ENCODE results near the gene TOMM40.
A peak's percentile ranks its signal among the peaks of the same experiment; 100 is the strongest.
"Not testable (repeated sequence)": the region's sequence is repeated elsewhere in the genome, so short reads cannot be mapped to it uniquely, and the experiment has no call there.

TOMM40 gene

DNA sequence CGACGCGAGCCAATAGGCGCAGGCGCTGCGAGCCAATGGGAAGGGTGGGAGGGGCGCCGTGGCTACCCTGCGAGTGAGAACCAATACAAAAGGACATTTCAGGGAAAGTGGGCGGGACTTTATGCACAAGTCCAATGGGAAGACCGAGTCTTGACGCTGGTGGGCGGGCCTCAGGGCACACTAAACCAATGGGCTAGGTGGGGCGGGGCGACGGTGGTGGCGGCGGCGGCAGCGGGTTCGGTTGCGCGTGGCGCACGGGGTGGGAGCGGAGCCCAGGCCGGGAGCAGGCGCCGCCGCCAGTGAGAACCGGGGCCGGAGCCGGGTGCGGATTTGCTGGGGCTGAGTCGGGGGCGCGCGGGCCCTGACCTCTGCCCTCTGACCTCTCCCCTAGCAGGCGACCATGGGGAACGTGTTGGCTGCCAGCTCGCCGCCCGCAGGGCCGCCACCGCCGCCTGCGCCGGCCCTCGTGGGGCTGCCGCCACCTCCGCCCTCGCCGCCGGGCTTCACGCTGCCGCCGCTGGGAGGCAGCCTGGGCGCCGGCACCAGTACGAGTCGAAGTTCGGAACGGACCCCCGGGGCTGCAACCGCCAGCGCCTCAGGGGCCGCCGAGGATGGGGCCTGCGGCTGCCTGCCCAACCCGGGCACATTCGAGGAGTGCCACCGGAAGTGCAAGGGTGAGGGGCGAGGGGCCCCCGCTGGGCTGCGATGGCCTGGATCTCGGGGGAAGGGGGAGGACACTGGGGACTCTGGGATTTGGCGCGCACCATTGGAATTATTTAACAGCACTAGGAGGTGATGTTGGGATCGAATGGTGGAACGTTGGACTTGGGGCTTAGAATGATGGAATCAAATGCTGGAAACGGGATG is at the start of gene TOMM40:
Gene TOMM40 (plus strand): TSS at position 239 of the 867 bp plus-strand sequence. CDS start 162 bp downstream, at position 401.
- peak; percentile 100 for DNase-seq

DNA sequence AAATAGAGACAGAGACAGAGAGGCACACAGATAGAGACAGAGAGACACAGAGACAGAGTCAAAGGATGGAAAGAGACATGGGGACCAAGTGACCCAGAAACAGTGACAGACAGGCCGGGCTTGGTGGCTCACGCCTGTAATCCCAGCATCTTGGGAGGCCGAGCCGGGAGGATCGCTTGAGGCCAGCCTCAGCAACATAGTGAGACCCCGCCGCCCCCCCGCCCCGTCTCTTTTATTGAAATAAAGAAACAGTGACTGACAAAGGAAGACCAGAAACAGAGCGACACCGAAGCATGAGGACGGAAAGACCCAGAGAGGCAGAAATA is 45.8 kb upstream of the TOMM40 start:
- DNase-seq = no peak

DNA sequence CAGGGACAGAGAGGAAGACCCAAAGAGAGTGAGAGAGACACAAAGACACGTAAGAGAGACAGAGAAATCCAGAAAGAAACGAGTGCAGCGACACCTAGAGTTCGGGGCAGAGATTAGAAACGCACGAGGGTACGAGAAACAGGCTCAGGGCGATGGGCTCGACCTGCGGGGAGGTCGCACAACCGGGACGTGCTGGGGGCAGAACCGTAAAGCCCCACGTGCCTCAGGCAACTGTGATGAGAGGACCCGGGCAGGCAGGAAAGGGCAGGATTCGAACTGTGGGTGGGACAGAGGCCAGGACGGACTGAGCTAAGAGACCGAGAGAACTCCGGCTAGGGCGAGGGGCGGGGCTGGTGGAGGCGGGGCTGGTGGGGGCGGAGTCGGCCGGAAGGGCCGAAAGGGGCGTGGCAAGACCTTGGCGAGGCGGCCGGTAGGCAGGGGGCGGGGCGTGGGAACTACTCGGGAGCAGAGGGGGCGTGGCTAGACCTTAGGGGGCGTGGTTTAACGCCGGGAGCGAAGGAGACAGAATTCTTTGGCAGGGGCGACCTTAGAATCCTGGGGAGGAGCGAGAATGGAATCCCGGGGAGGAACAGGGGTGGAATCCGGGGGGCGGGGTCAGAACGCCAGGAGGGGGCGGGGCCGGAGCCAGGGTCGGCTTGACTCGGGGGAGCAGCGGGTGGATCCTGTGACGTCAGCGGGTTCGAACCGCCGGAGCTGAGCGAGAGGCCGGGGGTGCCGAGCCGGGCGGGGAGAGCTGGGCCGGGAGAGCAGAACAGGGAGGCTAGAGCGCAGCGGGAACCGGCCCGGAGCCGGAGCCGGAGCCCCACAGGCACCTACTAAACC is 45.2 kb upstream of the TOMM40 start, which contains the start of gene NECTIN2:
Gene NECTIN2 (plus strand): TSS at position 686 of the 843 bp plus-strand sequence. CDS start 229 bp downstream, outside the sequence.
- DNase-seq = peak; percentile 60

DNA sequence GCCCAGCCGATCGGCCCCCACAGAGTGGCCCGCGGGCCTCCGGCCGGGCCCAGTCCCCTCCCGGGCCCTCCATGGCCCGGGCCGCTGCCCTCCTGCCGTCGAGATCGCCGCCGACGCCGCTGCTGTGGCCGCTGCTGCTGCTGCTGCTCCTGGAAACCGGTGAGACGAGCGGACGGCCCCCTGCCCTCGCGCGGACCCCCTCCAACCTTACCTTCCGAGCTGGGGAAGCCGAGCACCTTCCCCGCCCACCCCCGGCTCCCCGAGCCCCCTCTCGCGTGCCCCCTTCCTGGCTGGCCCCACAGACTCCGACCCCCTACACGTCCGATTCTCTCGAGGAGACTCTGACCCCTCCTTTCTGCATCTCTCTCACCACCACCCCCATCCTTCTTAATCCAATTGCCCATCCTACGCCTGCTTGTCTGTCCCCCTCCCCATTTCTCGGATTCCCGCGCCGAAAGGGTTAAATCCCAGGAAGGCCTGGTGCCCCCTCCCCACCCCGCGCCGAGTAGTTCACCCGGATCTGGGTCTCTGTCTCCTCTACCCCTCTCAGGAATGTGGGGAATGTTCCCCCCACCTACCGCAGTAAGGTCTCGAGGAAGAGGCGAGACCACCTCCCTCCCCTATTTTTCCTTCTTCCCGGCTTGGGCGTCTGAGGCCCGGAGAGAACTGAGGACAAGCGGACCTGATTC is 44.5 kb upstream of the TOMM40 start:
- no peak for DNase-seq

DNA sequence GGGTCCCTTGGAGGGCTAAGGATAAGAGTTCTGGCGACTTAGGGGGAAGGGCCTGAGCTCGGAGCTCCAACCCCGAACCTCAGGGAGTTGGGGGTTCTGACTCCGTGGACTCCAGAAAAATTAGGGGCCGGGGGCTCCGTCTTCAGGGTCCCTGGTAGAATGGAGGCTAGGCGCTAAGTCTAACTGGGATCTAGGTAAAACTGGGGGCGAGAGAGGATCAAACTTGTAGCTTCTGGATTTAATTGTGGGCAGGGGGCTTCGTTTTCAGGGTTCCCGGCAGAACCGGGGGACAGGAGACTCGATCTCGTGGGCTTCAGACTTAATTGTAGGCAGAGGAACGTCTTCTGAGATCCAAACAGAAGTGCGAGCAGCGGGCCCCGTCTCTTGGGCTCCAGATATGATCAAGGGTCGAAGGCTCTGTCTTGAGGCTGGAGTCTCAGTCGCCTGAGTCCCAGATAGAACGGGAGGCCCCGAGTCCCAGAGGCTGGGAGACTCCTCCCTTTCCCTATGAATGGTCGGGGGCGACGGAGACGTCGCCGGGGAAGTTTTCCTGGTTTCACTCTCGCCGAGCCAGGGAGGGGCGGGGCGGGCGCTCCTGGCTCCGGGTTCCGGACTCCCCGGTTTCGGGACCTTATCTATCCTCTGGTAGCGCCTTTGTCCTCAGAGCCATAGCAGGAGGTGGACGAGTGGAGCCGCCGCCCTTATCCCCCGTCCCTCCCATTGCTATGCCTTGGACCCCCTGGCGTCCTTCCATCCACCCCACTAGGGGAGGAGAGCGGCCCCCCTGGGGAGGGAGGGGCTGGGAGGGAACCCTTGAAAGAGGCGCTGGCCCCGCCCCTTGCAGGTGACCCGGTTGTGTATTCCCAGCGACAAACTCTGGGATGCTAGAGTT is 43.7 kb upstream of the TOMM40 start:
- no peak for DNase-seq

DNA sequence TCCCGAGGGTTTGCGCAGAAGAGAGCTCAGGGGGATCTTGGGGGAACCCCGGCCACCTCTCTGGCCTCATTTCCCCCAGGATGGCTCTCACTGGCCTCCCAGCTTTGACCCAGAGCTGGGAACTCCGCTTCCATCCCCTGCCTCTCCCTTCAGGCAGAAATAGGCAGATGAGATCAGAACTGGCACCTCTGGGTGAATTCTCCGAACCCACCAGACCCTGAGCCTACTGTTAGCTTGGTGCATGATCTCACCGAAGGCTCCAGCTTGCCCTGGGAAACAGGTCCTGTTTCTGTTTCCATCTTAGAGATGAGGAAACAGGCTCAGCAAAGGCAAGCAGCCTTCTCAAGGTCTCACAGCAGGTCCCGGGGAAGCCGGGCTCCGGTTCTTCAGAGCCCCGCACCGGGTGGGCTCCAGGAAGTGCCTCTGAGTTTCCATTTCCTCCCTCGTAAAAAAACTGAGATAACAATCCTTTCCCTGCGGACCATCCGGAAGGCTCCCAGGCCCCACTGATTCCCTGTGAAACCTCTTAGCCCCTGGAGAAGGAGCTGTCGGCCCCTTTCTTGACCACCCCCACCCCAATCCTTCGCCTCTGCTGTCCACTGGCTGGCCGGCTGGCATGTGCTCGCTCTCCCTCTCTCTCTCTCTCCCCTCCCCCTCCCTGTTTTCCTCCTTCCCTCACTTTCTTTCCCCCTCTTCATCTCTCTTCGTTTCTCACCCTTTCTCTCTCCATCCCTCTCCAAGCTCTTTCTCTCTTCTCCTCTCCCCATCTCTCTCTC is 42.8 kb upstream of the TOMM40 start:
- DNase-seq = no peak

DNA sequence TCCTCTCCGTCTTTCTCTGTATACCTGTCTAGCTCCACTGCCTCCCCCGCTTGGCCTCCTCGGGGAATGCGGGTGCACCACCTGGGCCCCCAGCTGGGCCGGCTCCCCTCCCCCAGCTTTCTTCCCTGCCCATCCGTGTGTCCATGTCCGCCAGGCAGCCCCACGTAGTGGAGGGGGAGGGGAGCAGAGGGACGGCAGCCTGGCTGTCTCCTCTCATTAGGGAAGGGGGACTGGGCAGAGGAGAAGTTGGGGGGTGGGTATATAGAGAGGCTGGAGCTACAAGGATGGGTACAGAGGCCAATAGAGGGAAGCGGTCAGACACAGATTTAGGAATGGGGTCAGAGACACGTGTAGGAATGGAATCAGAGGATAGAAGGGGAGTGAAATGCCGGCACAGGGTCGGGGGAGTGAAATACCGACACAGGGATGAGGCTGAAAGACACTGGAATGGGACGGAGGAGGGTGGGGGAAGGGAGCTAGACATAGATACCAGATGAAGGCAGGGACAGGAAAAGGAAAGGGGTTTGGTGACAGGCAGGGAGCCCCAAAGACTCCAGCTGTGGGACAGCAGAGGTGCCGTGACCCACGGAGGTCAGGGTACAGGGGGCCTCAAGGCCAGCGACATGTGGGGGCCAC is 42.1 kb upstream of the TOMM40 start:
- DNase-seq = no peak

DNA sequence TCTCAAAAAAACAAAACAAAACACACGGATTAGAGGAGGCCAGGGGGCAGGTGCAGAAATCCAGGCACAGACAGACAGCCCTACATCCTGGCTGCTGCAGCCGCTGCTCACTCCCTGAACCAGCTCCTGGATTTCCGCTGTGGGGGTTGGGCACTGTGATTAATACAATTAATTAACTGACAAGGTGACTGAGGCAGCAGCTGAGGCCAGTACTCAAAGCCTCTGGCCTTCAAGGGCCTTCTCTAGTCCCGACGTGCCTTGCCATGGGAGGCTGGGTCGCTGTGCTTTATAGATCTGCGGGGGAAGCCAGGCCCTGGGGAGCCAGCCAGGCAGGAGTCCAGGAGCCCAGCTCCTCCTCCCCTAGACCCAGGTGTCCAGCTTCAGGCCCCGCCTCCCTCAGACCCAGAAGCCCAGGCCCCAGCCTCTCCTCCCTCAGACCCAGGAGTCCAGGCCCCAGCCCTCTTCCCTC is 40.4 kb upstream of the TOMM40 start:
- no peak for DNase-seq

DNA sequence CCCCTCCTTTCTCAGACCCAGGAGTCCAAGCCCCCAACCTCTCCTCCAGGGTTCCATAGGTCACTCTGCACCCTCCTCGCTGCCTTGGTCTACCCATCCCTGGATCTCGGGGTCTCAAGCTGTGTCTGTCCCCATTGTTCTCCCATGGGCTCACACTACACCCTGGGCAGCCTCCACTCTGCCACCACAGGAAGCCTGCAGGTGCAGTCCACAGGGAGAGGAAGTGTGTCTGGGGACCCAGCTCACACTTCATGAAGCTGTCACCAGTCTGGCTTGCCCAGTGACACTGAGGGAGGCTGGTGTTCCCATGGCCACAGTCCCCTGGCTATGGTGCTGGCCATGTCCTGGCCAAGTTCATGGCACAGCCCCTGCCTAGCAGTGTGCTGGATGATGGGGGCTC is 39.6 kb upstream of the TOMM40 start:
- DNase-seq = no peak

DNA sequence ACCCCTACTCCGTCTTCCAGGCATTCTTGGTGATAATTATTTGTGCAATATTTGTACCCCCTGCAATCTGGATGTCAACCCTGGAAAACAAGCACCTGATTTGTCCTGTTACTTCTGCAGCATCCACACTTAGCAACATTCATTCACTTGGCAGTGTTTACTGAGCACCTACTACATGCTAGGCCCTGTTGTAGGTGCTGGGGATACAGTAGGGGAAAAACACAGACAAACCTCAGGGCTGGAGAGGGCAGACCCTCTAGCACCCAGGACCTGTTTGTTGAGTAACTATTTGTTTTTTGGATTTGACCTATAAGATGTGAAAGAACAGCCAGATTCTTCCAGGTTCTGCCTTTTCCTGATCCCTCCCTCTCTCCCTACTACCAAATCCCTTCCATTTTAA is 35.4 kb upstream of the TOMM40 start:
- no peak for DNase-seq

DNA sequence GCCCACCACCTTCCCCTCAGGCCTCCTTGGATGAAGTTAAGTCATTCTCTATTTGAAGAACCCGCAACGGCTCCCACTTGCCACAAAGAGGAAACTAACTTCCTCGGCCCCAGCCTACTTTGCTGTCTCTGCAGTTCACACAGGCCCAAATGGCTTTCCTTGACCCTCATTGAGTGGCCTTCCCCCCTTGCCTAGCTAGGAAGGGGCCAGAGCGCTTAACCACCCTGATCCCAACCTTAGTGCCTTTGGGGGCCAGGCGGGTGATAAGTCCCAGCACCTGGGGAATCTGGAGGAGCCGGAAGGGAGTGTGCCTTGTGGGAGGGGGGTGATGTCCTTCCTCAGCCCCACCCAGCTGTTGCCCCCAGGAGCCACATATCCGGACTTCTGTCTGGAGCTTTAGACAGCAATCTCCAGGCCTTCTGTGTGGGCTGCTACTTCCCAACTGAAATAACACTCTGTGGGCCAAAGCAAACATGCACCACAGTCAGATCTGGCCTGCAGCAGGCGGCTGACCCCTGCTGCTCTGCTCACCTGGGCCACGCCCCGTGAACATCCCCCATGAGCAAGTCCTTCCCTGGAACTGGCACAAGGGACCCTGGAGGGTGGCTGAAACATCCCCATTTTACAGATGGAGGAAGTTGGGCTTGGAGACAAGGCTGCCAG is 34.5 kb upstream of the TOMM40 start:
- DNase-seq = no peak

DNA sequence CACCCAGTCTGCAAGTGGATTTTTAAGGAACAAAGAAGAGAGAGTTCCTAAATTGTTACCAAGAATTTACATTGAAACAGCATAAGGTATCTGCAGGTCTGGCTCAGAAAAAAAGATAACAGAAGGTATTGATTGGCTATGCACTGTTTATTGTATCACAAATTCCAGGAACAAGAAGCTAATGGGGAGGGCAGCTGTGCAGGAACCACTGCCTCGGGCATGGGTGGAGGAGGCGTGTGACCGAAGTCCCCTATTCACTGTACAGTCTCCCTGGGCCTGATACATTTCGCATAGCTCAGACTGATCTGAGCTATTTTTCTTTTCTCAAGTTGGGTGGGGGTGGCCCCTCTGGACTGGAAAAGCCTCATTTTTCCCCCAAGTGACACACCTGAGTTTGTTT is 33.2 kb upstream of the TOMM40 start:
- no peak for DNase-seq

DNA sequence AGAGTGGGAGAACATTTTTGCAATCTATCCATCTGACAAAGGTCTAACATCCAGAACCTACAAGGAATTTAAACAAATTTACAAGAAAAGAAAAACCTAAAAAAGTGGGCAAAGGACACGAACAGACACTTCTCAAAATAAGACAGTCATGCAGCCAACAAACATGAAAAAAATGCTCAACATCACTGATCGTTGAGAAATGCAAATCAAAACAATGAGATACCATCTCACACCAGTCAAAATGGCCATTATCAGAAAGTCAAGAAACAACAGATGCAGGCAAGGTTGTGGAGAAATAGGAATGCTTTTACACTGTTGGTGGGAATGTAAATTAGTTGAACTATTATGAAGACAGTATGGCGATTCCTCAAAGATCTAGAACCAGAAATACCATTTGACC is 29.5 kb upstream of the TOMM40 start:
- not testable (repeated sequence) for DNase-seq

DNA sequence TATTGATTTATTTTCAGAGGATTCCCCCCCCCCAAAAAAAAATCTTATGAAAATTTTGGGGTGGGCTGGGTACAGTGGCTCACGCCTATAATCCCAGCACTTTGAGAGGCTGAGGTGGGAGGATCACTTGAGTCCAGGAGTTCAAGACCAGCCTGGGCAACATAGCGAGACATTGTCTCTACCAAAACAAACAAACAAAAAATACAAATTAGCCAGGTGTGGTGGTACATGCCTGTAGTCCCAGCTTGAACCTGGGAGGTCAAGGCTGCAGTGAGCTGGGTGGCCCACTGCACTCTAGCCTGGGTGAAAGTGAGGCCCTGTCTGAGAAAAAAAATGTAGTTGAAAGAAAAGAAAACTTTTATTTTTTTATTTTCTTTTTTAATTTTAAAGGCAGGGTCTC is 27.1 kb upstream of the TOMM40 start:
- no peak for DNase-seq

DNA sequence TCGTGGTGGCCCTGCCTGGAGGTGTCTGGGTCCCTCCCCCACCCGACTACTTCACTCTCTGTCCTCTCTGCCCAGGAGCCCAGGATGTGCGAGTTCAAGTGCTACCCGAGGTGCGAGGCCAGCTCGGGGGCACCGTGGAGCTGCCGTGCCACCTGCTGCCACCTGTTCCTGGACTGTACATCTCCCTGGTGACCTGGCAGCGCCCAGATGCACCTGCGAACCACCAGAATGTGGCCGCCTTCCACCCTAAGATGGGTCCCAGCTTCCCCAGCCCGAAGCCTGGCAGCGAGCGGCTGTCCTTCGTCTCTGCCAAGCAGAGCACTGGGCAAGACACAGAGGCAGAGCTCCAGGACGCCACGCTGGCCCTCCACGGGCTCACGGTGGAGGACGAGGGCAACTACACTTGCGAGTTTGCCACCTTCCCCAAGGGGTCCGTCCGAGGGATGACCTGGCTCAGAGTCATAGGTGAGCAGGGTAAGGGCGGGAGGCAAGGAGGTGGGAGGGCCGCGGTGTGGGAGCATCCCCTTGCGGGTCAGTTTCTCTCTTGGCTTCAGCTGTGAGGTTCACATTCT is 25.8 kb upstream of the TOMM40 start:
- DNase-seq = no peak

DNA sequence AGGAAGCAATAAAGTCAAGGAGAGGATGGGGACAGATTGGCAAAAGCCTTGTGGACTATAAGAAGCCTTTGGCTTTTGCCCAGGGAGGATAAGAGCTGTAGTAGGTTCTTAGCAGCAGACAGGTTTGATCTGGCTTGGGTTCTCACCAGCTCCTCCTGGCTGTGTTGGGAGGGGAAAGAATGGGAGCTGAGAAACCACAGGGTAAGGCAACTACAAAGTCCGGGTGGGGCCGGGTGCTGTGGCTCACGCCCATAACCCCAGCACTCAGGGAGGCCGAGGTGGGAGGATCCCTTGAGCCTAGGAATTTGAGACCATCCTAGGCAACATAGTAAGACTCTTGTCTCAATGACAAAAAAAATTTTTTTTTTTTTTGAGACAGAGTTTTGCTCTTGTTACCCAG is 24.4 kb upstream of the TOMM40 start:
- DNase-seq = no peak

DNA sequence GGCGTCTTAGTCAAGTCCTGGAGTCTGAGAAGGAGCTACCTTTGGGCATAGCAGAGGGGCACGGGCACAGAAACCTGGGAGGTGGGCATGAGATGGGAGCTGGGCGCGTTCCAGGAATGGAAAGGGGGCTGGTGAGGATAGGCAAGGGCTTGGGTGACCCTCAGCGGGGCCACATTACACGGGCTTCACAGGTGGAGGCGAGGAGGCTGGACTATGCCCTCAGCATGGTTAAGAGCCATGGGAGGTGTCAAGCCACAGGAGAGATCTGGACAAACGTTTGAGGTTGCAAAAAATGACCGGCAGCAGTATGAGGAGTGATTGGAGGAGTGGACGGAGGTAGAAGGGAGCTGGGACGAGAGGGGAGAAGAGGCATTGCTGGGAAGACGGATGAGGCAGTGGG is 23.5 kb upstream of the TOMM40 start:
- DNase-seq = no peak

DNA sequence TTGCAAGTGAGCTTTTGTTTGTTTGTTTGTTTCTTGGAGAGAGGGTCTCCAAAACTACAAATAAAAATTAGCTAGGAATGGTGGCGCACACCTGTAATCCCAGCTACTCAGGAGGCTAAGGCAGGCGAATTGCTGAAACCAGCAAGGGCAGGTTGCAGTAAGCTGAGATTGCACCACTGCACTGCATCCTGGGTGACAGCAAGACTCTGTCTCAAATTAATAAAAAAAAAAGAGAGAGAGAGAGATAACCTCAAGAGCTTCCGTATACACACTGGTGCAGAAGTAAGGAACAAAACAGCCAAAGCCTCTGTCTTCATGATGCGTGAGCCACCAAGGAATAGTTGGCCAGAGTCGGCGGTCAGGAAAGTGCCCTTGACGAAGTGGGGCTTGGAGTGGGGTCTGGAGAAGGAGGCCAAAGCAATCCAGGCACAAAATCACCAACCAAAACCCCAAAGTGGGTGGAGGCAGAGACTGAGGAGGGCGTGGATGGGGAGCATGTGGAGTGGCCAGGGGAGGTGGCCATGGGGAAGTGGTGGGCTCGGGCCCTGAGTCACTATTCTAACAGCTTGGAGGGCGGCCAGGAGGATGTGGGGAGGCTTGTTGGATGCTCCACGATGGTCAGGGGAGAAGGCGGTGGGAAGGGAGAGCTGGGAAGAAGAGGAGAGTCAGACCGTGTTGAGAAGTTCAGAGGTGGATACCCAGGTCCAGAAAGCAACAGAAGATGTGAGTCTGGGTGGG is 21.2 kb upstream of the TOMM40 start:
- DNase-seq = no peak

DNA sequence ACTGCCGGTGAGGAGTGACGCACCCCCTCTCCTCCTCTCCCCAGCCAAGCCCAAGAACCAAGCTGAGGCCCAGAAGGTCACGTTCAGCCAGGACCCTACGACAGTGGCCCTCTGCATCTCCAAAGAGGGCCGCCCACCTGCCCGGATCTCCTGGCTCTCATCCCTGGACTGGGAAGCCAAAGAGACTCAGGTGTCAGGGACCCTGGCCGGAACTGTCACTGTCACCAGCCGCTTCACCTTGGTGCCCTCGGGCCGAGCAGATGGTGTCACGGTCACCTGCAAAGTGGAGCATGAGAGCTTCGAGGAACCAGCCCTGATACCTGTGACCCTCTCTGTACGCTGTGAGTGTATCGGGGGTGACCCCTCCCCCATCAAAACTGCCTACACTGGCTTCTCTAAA is 19.2 kb upstream of the TOMM40 start:
- no peak for DNase-seq
